Fibroblast of pulmonary artery (primary cell): ENCODE data around the gene SERPINE2.

ENCODE experiments used
- DNase-seq: peaks from one replicate; pipeline ENCODE4 v3.0.0-alpha.2; 2010; ENCODE audit warnings: low read depth
- H3K4me3 ChIP-seq: replicated peaks from 2 replicates; pipeline ENCODE4 v1.5.1; 2011; ENCODE audit warnings: low read depth, mild to moderate bottlenecking, control low read depth, low read length, moderate library complexity
- CTCF ChIP-seq: IDR thresholded peaks from 2 replicates; pipeline ENCODE4 v1.5.1; 2011; ENCODE audit warnings: mild to moderate bottlenecking, control low read depth, low read length, inconsistent platforms; ENCODE audit errors: missing control alignments

The SERPINE2 gene

GRCh38 chr2:223981241-223981640 is 57.8 kb downstream of the SERPINE2 start:
- H3K4me3 ChIP-seq, result no peak overlapping the region
- no peak for TF ChIP-seq CTCF
- no peak for DNase-seq

GRCh38 chr2:223980803-223981202 is 58.3 kb downstream of the SERPINE2 start:
- DNase-seq, result no peak
- no peak for TF ChIP-seq CTCF
- H3K4me3 ChIP-seq, result no peak overlapping the region

- TF ChIP-seq CTCF, result no peak
- no peak for DNase-seq
- no peak overlapping the region for H3K4me3 ChIP-seq
These were observed 58.7 kb downstream of the SERPINE2 start for GRCh38 chr2:223980397-223980735.

GRCh38 chr2:223979730-223980396 is 59.2 kb downstream of the SERPINE2 start:
- DNase-seq, result no peak
- no peak for TF ChIP-seq CTCF
- H3K4me3 ChIP-seq, result no peak overlapping the region

GRCh38 chr2:223978451-223978850 is 60.6 kb downstream of the SERPINE2 start:
- no peak for DNase-seq
- H3K4me3 ChIP-seq, result no peak overlapping the region
- TF ChIP-seq CTCF, result no peak

DNA sequence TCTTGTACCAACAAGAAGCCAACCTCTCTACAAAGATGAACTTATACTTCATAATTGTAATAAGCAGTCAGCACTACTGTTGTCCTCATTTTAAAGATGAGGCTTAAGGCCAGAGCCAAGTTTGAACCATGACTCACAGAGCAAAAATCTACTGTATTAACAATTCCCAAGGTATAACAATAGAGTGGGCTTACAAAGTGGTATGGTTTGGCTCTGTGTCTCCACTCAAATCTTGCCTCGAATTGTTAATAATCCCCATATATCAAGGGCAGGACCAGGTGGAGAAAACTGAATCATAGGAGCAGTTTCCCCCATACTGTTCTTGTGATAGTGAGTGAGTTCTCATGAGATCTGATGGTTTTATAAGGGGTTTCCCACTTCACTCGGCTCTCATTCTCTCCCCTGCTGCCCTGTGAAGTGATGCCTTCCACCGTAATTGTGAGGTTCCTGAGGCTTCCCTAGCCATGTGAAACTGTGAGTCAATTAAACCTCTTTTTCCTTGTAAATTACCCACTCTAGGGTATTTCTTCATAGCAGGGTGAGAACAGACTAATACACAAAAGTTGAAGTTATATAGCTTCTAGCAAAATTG is 62.4 kb downstream of the SERPINE2 start:
- H3K4me3 ChIP-seq, result no peak overlapping the region
- peak; percentile 69 for DNase-seq
- no peak for TF ChIP-seq CTCF

DNA sequence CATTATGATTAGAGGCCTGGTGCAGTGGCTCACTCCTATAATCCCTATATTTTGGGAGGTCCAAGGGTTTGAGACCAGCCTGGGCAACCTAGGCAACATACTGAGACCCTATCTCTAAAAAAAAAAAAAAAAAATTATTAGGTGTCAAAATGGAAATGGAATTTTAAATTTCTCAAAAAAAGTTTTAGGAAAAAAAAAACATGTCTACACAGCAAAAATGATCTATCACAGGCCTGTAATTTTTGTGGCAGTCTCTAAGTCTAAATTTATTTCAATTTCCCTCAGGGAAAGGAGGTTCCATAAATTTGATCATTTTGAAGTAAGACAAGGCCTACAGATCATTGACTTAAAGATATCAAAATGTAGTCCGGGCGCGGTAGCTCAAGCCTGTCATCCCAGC is 65.5 kb downstream of the SERPINE2 start:
- TF ChIP-seq CTCF, result no peak
- DNase-seq, result no peak
- H3K4me3 ChIP-seq, result no peak overlapping the region
